Thyroid gland (tissue), 4 donors: ENCODE measurements around the gene RPL7A. TPM values are rescaled to one million over a fixed set of nuclear protein-coding genes. Genes with fewer than 3 reads are reported as not detected.

Experiments
- DNase-seq, 2 donors: peaks; one replicate each; pipeline ENCODE4 v3.0.0-alpha.2; 2019
- H3K27ac ChIP-seq, 3 donors: fragments of 200-600 bp; sonication (generic); 1 replicate in 2 of 3; 2 replicates in 1 of 3; pipeline ENCODE4 v1.5.1; 2016 to 2019; ENCODE audit warnings: mild to moderate bottlenecking in 1 of 3, moderate library complexity in 1 of 3
- H3K27me3 ChIP-seq: fragments of 200-600 bp; sonication (generic); one replicate; pipeline ENCODE4 v1.5.1; 2019
- H3K36me3 ChIP-seq, 2 donors: fragments of 200-600 bp; sonication (generic); one replicate each; pipeline ENCODE4 v1.5.1; 2016 to 2019
- H3K4me1 ChIP-seq, 2 donors: fragments of 200-600 bp; sonication (generic); one replicate each; pipeline ENCODE4 v1.5.1; 2017 to 2019
- H3K4me3 ChIP-seq, 3 donors: fragments of 200-600 bp; sonication (generic); replicated peaks in 1 of 3; 1 replicate in 2 of 3; 2 replicates in 1 of 3; pipeline ENCODE4 v1.5.1; 2016; ENCODE audit warnings: mild to moderate bottlenecking in 1 of 3
- H3K9me3 ChIP-seq: fragments of 200-600 bp; sonication (generic); one replicate; pipeline ENCODE4 v1.5.1; 2017
- CTCF ChIP-seq, 6 experiments: fragments of 200-600 bp in 3 of 6; fragments of 450-650 bp in 3 of 6; sonication (generic) in 3 of 6; IDR thresholded peaks; one replicate each; pipeline ENCODE4 v1.5.1; 2016 to 2019; ENCODE audit warnings: antibody characterized with exemption in 6 of 6, mild to moderate bottlenecking in 2 of 6, inconsistent platforms in 1 of 6, moderate library complexity in 1 of 6
- POLR2A ChIP-seq, 2 donors: fragments of 450-650 bp; IDR thresholded peaks; one replicate each; pipeline ENCODE4 v1.6.1; 2017; ENCODE audit warnings: antibody characterized with exemption in 2 of 2, mild to moderate bottlenecking in 2 of 2, moderate library complexity in 1 of 2
- WGBS, 2 donors: methylation state at CpG; one replicate each; pipeline ENCODE4 v1.1.5; 2017; 5-methylcytosine and 5-hydroxymethylcytosine counted together
- intact Hi-C: fragments of 100-400 bp; cut with DNase I; formaldehyde crosslinking; loops from one replicate; pipeline ENCODE4 v1.15.1; 2023
- total RNA-seq, 4 donors: library from RNA; depleted of rRNA; stranded (reverse); fragments of >200 nt; gene quantifications; one replicate each; pipeline ENCODE4 v1.2.3, GENCODE V29; 2016

Gene RPL7A
- total RNA-seq, 4 donors from 2014 or later = 1,394 to 2,407 (median 1,585) TPM

GRCh38 chr9:133304477-133305377, 43.3 kb upstream of the RPL7A start:
- WGBS, 2 donors = 83 to 92% methylated on average over 26 to 36 of the region's 38 CpGs
- H3K27me3 ChIP-seq = no peaks in the 10 kb centered on the region
- peaks cover 12 to 18% of the 10 kb centered on the region in 2 donors for H3K4me1 ChIP-seq
- TF ChIP-seq CTCF (IDR thresholded peaks at IDR 0.05) (no peak), POLR2A (IDR thresholded peaks at IDR 0.05) (no peak)
- no peaks in the 10 kb centered on the region for H3K36me3 ChIP-seq
- H3K4me3 ChIP-seq = no peak overlapping the region
- intact Hi-C loops = no loop called here
- DNase-seq = no peak
- H3K27ac ChIP-seq = no peak overlapping the region
- no peaks in the 10 kb centered on the region for H3K9me3 ChIP-seq

GRCh38 chr9:133305731-133306130, 42.3 kb upstream of the RPL7A start:
- H3K27me3 ChIP-seq = no peaks in the 10 kb centered on the region
- no peak overlapping the region for H3K27ac ChIP-seq
- intact Hi-C loops = no loop called here
- no peak for TF ChIP-seq CTCF (IDR thresholded peaks at IDR 0.05)
- TF ChIP-seq POLR2A (IDR thresholded peaks at IDR 0.05) = no peak
- H3K4me1 ChIP-seq = peaks cover 7 to 13% of the 10 kb centered on the region in 2 donors
- no peaks in the 10 kb centered on the region for H3K36me3 ChIP-seq
- H3K9me3 ChIP-seq = no peaks in the 10 kb centered on the region
- H3K4me3 ChIP-seq = no peak overlapping the region
- WGBS, 2 donors = 80 to 89% methylated on average over 16 to 23 of the region's 23 CpGs
- DNase-seq = no peak

- DNase-seq = no peak
Observed at GRCh38 chr9:133306242-133307204, 41.5 kb upstream of the RPL7A start.

GRCh38 chr9:133307301-133307700, 40.7 kb upstream of the RPL7A start:
- WGBS, 2 donors = 80 to 81% methylated on average over 16 of the region's 16 CpGs
- Histone ChIP-seq H3K36me3 (no peaks in the 10 kb centered on the region), H3K27ac (no peak overlapping the region), H3K4me3 (no peak overlapping the region), H3K9me3 (no peaks in the 10 kb centered on the region), H3K4me1 (no peaks in the 10 kb centered on the region), H3K27me3 (no peaks in the 10 kb centered on the region)
- intact Hi-C loops = no loop called here
- TF ChIP-seq CTCF (IDR thresholded peaks at IDR 0.05) (no peak), POLR2A (IDR thresholded peaks at IDR 0.05) (no peak)
- no peak for DNase-seq

More at GRCh38 chr9:133306242-133307204, 41.5 kb upstream of the RPL7A start:
- Histone ChIP-seq H3K4me3 (no peak overlapping the region), H3K27me3 (no peaks in the 10 kb centered on the region), H3K9me3 (no peaks in the 10 kb centered on the region), H3K36me3 (no peaks in the 10 kb centered on the region), H3K27ac (no peak overlapping the region), H3K4me1 (peaks cover 0 to 5% of the 10 kb centered on the region in 2 donors)
- WGBS, 2 donors = 76 to 84% methylated on average over 26 to 31 of the region's 31 CpGs
- intact Hi-C loops = no loop called here
- TF ChIP-seq POLR2A (IDR thresholded peaks at IDR 0.05) (no peak), CTCF (IDR thresholded peaks at IDR 0.05) (no peak)
